Measurements from ENCODE around the gene TMEM170B. TPM values are rescaled to one million over a fixed set of nuclear protein-coding genes. Genes with fewer than 3 reads are reported as not detected.

TMEM170B gene
- total and polyA plus RNA-seq, 2 experiments from 2014 or later = 2.1 to 2.6 TPM

GRCh38 chr6:11628562-11628961, 91.0 kb downstream of the TMEM170B start:
- no peaks in the 10 kb centered on the region for H3K9me3 ChIP-seq (ENCODE audit: low read depth)
- no peak for DNase-seq (ENCODE audit: low read depth in 1 of 2, low spot score in 1 of 2)
- no peaks in the 10 kb centered on the region for H3K27me3 ChIP-seq
- H3K27ac ChIP-seq = no peak overlapping the region
- no peaks in the 10 kb centered on the region for H3K36me3 ChIP-seq
- H3K4me3 ChIP-seq = no peak overlapping the region
- TF ChIP-seq CTCF (IDR thresholded peaks at IDR 0.05; ENCODE audit: low read depth, low read length) = no peak
- no peaks in the 10 kb centered on the region for H3K4me1 ChIP-seq (ENCODE audit: low read depth)

DNA sequence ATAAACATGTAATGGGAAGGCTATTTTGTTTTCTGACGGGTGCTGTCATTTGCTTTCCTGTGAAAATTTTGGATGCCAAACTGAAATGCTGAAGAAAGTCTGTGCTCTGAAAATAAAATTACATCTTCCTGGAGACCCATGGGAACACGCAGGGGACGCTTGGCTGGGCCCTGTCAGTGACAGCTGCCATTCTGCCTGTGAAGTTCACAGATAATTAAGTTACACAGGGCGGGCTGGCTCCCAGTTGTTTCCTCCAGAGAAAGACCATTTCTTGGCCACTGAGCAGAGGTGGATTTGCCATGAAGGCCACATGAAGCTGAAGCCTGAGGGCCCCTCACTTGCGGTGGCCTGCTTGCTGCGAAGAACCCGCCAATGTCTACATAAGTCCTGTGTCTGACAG, 93.5 kb downstream of the TMEM170B start:
- no peak for DNase-seq (ENCODE audit: low read depth in 1 of 2, low spot score in 1 of 2)
- no peak overlapping the region for H3K4me3 ChIP-seq
- no peak for TF ChIP-seq CTCF (IDR thresholded peaks at IDR 0.05; ENCODE audit: low read depth, low read length)
- H3K27me3 ChIP-seq = no peaks in the 10 kb centered on the region
- H3K27ac ChIP-seq = no peak overlapping the region
- H3K9me3 ChIP-seq (ENCODE audit: low read depth) = no peaks in the 10 kb centered on the region
- no peaks in the 10 kb centered on the region for H3K4me1 ChIP-seq (ENCODE audit: low read depth)
- no peaks in the 10 kb centered on the region for H3K36me3 ChIP-seq

GRCh38 chr6:11631539-11631938, 94.0 kb downstream of the TMEM170B start:
- Histone ChIP-seq H3K27me3 (no peaks in the 10 kb centered on the region), H3K36me3 (no peaks in the 10 kb centered on the region), H3K4me3 (no peak overlapping the region), H3K9me3 (ENCODE audit: low read depth) (no peaks in the 10 kb centered on the region), H3K27ac (no peak overlapping the region), H3K4me1 (ENCODE audit: low read depth) (no peaks in the 10 kb centered on the region)
- TF ChIP-seq CTCF (IDR thresholded peaks at IDR 0.05; ENCODE audit: low read depth, low read length) = no peak
- DNase-seq (ENCODE audit: low read depth in 1 of 2, low spot score in 1 of 2) = no peak

- TF ChIP-seq CTCF (IDR thresholded peaks at IDR 0.05; ENCODE audit: low read depth, low read length) = no peak
- Histone ChIP-seq H3K27me3 (no peaks in the 10 kb centered on the region), H3K9me3 (ENCODE audit: low read depth) (no peaks in the 10 kb centered on the region), H3K4me3 (no peak overlapping the region), H3K27ac (no peak overlapping the region), H3K4me1 (ENCODE audit: low read depth) (no peaks in the 10 kb centered on the region), H3K36me3 (no peaks in the 10 kb centered on the region)
- DNase-seq (ENCODE audit: low read depth in 1 of 2, low spot score in 1 of 2) = no peak
Observed at GRCh38 chr6:11632231-11632630, 94.7 kb downstream of the TMEM170B start.

DNA sequence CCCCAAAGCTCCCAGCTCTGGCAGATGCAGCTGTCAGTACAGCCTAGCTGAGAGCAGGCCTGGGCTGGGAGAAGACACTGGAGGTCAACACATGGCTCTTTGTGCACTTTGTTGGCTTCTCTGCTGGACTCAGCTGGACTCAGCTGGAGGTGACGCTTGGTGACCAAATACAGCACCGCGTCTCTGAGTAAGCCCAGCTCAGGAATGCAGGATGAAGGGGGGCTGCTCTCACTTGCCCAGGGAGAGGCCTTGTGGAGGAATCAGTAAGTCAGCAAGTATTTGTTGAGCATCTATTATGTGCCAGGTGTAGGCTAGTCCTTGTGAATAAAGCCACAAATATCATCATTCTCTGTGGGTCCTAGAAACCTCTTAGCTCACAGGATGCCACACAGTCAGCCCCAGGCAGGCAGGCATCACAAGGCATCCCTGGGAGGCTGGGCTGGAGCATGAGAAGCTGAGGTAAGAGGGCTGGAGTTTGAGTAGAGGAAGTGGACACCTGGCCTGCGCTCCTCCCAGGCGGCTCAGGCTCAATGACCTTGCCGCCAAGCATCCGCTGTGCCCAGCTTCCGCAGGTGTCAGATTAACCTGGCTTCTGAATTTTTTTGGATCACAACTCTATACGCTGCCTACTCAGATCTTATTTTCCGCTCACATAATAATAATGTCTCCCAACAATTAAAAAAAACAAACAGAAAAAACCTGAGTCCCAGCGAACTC, 95.4 kb downstream of the TMEM170B start:
- H3K27ac ChIP-seq = no peak overlapping the region
- H3K36me3 ChIP-seq = no peaks in the 10 kb centered on the region
- no peak for TF ChIP-seq CTCF (IDR thresholded peaks at IDR 0.05; ENCODE audit: low read depth, low read length)
- no peaks in the 10 kb centered on the region for H3K4me1 ChIP-seq (ENCODE audit: low read depth)
- no peaks in the 10 kb centered on the region for H3K9me3 ChIP-seq (ENCODE audit: low read depth)
- H3K4me3 ChIP-seq = no peak overlapping the region
- H3K27me3 ChIP-seq = no peaks in the 10 kb centered on the region
- DNase-seq (ENCODE audit: low read depth in 1 of 2, low spot score in 1 of 2) = peak in 1 of 2 donors; percentile 23

Other genes starting within 250 kb of the TMEM170B start
- gene ADTRP, start 241.1 kb downstream of the TMEM170B start, total RNA-seq = not detected in 2 replicates
- not detected in 2 replicates for gene ADTRP, start 241.1 kb downstream of the TMEM170B start, polyA plus RNA-seq

All from cardiac muscle cell (in vitro differentiated cells and primary cell).